HG03159 (cell line): ENCODE results near the gene ZDHHC7.
"Not testable (repeated sequence)": the region's sequence is repeated elsewhere in the genome, so short reads cannot be mapped to it uniquely, and the experiment has no call there.

Source experiments
- ATAC-seq: cut with Tn5 transposase; IDR thresholded peaks from one replicate; pipeline ENCODE4 v1.9.1; 2021; ENCODE audit warnings: mild to moderate bottlenecking, moderate library complexity; ENCODE audit not compliant: unreplicated experiment

ZDHHC7 gene, protein sequence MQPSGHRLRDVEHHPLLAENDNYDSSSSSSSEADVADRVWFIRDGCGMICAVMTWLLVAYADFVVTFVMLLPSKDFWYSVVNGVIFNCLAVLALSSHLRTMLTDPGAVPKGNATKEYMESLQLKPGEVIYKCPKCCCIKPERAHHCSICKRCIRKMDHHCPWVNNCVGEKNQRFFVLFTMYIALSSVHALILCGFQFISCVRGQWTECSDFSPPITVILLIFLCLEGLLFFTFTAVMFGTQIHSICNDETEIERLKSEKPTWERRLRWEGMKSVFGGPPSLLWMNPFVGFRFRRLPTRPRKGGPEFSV

DNA sequence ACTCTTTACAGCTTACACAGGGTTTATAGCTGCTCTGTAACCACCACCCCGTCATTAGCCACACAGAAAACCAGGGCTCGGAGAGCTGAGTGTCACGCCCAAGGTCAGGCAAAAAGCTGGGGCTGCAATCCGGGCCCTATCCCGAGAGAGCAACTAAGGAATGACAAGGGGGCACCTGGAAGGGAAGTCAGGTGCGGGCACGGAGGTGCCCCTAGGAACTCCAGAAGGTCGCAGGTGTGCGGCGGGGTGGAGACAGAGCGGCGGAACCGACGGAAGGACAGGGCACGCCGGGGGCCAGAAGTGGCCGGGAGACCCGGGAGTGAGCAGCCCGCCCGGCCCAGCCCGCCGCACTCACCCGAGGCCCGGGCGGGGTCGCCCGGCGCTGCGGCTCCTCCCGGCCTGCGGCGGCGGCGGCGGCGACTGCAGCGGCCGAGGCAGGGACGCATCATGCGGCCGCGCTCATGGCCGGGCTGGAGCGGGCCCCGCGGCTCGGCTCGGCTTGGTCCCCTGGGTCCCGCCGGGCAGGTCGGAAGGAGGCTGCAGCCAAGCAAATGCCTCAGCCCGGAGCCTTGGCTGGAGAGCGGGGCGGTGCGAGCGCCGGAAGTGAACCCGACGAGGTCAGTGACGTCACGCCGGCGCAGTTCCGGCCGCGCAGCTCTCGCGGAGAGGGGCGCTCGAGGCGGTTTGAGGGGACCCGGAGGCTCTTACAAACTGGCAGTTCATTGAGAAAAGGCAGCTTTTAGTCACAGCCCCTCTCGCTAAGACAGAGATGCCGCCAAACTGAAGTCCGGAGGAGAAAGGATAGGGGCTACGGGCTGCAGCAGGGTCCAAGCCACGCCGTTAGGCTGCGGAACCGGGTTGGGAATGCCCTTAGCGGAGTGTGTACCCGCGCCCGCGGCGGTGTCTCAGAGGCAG, at the start of gene ZDHHC7:
TSS of gene ZDHHC7 (minus strand) at position 605 of the 915 bp plus-strand sequence. CDS start 20,917 bp downstream, outside the sequence.
- peak; percentile 88 for ATAC-seq

DNA sequence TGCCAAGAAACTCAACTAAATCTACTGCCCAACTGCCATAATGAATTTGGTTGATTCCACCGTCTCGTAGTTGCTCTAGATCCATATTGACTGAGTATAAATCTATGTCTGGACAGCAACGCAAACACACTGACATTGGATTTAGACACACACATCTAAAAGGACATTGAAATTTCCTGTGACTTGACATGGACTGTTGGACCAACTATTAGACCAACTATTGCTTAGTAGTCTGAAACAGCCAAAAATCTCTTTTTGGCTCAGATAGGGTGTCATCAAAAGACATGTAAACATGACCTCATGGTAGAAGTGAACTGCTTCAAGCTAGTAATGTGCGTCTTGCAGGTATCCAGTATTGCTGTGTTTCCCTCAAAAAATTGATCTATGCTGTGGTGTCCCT, 47.6 kb upstream of the ZDHHC7 start:
- ATAC-seq: no peak

DNA sequence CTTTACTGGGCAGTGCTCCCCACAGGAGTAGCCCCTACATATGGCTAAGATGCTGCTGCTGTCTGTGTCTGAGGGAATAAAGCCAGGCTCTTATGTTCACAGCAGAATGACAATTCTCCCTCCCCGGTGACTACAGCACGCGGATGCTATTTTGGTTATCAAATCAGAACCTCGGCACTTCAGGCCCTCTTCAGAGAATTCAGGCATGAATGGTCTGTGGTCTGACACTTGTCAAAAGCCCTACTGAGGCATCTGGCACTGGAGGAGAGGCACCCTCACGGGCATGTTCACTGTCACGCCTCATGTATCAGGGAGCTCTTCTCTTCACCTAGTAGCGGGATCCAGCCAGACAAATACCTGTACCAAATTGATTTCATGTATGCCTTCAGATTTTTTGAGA, 46.6 kb upstream of the ZDHHC7 start:
- ATAC-seq: no peak

DNA sequence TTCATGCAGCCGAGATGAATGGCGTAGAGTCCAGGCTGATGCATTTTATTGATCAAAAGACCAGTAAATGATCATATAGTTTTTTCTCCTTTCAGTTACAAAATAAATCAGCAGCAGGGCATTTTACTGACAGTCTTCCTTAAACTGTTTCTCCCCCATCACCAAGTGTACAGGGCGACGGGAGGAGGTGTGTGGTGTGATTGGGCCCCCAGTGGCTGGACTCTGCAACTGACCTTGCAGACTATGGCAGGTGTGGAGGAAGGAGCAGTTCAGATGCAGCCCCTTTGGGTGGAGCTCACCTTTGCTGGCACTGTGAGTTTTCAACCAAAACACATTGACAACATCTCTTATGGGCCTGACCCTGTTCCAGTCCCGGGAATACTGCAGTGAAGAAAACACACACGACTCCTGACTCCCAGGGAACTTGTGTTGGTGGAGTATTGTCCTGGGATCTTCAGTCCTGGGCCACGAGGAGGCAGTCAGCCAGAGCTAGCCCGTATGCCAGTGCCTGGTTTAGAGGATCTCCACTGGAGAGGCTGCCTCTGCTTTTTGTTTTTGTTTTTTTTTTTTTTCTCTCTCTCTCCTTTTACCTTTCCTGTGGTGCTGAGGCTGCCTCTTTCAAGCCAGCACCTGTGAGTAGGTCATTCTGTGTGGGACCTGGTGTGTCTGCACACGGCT, 46.0 kb upstream of the ZDHHC7 start:
- ATAC-seq: no peak

DNA sequence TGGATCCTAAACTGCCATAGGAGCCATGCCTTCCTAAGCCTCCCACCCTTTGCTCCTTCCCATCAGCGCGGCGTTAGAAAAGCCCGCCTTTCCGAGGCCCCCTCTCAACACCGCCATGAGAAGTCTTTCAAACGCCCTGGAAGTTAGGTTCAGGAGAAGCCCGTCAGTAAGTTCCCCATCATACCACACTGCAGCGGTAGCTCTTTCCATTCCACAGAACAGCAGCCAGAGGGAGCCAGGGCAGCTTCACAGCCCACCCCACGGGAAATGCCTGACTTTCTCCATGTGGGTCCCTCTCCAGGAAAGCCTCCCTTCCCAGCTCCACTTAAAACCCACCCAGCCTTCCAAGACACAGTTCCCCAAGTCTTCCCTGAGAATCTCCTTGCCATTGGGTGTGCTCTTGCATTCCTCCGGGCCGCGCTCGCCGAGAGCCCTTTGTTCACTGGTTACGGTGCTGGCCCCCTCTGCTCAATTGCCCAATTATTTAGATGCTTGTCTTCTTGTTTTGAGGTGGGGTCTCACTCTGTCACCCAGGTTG, 44.9 kb upstream of the ZDHHC7 start:
- ATAC-seq: no peak

DNA sequence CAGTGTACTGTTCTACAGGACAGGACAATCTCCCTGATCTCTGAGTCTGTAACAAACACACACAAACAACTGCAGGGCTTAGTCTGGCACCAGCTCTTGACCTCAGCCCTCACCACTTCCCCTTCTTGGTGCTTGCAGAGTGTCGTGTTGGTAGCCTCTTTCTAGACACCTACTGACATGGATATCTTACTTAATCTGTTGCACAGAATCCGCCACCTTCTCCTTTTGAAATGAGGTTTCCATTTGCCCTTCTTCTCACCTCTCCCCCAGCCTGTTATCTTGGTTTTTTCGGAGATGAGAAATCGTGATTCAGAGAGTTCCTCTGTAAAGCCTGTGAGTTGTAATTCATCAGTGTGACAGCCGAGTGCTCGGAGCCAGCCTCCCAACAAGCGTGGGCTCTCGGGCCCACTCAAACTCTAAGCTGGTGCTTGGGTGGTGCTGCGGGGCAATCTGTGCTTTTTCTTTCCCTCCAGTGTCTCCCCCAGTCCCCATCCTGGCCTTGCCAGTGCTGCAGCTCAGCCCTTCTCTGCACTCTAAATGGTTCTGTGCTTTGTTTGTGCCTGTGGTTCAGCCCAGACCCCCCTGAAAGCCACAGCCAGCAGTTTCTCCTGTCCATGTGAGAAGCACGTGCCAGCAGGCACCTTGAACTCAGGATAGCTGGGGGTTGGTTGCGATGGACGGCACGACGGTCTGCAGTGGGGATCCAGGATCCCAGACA, 44.3 kb upstream of the ZDHHC7 start:
- ATAC-seq: peak; percentile 91

DNA sequence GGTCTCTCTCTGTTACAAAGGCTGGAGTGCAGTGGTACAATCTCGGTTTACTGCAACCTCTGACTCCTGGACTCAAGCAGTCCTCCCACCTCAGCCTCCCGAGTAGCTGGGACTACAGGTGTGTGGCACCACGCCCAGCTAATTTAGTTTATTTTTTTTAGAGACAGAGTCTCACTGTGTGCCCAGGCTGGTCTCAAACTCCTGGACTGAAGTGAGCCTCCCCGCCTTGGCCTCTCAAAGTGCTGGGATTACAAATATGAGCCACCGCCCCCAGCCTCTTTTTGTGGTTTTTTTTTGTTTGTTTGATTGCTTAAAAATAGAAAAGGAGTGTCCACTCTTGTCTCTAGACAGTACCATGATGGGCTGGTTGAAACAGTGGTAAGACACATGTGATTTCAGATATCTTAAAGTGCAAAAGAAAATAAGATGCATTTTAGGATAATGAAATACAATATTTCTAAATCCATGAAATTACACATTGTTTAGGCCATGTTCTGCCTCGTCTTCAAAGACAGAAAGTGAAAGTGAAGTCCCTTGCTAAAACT, 43.7 kb upstream of the ZDHHC7 start:
- no peak for ATAC-seq

DNA sequence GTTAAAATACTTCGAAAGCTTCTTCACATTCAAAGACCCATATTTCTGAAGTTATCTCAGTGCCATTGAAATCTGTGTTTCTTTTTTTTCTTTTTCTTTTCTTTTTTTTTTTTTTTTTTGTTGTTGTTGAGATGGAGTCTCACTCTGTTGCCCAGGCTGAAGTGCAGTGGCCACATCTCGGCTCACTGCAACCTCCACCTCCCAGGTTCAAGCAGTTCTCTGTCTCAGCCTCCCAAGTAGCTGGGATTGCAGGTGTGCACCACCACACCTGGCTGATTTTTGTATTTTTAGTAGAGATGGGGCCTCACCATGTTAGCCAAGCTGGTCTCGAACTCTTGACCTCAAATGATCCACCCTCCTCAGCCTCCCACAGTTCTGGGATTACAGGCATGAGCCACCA, 43.0 kb upstream of the ZDHHC7 start:
- ATAC-seq: not testable (repeated sequence)

DNA sequence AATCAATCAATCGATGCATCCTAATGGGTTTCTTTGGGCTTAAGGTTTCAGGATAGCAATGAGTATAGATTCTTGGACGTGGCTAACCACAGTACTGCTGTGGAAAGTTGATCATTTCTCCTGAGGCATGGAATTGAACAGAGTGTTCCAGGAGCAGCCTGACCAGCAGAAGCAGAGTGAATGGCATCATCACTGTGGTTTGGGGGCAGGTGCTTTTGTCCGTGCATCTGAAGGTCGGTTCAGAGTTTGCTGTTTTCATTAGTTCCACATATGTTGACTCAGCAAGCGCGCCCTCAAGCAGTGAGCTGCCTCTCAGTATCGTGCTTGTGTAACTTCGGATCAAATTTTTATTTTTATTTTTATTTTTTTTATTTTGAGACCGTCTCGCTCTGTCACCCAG, 41.2 kb upstream of the ZDHHC7 start:
- ATAC-seq: no peak

DNA sequence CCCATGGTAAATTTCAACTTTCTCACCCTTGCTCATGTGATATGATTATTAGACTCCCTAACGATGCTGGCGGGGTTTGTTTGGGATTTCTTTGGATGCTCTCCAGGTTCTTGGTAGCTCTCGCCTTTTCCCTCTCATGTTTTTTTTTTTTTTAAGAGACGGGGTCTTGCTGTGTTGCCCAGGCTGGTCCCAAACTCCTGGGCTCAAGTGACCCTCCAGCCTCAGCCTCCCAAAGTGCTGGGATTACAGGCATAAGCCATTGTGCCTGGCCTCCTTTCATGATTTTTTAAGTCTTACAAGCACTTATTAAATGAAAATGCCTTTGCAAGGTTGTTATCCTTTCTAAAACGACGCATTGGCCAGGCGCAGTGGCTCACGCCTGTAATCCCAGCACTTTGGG, 40.3 kb upstream of the ZDHHC7 start:
- ATAC-seq: no peak

DNA sequence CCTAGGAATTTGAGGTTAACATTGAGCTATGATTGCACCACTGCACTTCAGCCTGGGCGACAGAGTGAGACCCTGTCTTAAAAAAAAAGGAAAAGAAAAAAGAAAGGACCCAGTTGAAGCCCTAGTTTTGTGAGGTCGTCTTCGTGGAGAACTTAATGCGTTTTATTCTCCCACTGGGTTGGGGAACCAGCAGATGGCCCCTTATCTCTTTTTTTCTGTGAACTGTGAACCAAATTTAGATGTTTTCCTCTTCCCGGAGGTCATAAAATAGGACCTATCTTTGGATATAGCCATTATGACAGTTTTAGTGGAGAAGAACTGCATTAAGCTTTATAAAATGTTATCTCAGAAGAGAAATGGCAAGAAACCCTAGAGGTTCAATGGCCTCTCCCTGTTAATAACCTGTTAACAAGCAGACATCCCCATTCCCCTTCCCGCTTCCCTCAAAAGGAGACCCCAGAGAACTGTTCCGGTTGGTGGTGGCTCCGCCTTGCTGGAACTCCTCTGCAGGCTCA, 39.8 kb upstream of the ZDHHC7 start:
- ATAC-seq: no peak

DNA sequence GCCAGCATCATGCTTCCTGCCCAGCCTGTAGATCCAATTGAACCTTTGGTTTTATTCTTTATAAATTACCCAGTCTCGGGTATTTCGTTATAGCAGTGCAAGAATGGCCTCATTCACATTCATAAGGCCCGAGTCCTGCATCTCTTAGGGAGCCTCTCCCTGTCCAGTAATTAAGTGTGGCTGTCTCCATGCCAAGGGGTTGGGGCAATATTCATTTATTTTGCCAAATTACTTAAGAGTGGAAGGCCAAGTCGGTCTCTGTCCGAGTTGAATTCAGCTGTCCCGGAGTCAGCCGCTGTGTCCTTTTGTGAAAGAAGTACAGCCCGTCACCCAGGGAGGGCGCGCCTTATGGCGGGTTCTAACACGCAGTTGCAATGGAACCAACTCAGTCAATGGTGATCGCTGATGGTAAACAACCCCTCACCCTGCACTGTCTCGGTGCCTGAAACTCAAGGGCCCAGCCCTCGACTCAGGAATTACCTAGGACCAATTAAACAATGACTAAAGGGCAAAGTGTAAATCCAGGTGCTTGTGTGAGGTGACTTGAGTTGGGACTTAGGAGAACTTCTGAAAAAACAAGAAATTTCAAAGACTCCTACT, 38.5 kb upstream of the ZDHHC7 start:
- no peak for ATAC-seq

DNA sequence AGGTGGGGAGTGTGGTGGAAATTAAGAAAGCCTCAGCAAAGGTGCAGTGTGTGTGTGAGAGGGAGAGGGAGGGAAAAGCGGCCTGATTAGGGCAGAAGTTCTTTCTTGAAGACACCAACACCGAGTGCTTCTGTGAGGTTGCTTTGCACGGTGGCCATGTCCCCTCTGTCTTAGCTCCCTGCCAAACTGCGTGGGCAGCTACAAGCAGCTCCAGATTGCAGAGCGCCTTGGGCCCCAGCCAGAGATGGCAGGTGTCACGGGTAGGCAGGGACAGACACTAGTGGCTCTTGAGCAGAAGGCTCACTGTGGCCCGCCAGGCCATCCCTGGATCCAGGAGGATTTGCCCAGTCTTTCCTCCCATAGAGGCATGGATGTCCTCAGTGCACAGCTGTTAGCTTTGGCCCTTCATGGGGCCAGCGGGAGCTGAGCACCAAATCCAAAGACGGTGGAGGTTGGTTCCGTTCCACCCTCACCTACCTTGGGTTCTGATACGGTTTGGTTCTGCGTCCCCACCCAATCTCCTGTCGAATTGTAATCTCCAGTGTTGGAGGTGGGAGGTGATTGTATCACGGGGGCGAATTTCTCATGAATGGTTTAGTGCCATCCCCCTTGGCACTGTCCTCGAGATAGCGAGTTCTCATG, 37.7 kb upstream of the ZDHHC7 start:
- no peak for ATAC-seq

DNA sequence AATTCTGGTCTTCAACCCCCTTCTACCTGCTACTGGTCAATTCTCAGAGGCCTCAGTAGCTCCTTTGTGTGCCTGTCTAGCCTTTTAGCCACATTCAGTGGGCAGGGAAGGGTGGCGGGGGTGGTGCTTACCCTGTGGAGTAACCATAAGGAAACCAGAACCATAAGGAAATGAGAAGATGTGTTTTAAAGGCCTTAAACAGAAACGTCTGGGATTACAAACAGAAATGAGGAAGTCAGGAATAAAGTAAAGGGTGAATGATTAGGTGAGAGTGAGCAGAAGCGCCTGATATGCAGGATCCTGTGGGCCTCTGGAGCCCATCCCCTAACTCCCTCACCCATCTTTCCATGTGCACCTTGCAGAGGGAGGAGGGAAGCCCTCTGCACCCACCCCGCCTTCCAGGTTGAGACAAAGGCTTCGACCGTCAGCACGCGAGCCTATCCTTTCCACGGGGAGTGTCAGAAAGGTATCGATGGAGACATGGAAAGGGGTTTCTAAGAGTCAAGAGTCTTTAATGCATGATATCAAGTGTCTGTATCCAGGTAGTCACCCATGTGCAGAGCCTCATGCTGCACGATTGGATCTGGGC, 36.6 kb upstream of the ZDHHC7 start:
- ATAC-seq: no peak

DNA sequence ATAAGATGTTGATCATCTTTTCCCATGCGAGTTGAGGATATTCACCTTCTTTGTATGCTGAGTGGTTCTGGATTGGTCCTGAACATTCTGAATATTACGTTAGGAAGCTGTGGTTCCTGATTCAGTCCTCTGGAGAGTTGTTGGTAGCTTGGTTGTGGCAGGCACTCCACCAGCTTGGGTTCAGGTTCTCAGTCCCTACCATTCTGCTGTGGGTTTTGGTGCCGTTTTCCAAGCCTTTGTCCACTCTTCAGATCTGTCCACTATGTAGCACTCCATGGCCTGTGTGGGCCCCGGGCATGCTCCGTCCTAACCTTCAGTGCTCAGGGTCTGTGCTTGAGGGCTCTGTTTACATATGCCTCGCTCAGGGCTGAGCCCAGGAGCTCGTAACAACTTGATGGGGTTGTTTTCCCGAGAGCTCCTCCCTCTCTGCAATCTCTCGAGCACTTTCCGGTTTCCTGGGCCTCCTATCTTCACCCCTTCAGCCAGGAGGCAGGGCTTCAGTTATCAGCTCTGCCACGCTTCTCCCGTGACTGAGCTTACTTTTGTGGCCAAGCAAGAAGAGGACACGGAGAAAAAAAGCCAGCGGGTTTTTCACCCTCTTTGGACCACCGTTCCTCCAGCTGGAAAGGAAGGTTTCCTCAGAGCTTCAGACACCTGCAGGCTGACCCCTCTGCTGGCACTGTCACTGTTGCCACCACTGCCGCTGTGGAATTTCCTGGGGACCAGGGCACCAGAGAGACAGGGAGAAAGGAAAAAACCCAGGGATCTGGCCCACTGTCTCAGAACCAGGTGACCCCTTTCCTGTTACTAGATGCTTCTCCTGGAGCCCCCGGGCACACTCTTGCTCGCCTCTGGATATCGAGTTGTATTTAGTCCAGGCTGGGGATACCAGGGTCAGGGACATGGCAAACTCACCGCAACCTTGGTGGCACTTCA, 35.9 kb upstream of the ZDHHC7 start:
- ATAC-seq: no peak

DNA sequence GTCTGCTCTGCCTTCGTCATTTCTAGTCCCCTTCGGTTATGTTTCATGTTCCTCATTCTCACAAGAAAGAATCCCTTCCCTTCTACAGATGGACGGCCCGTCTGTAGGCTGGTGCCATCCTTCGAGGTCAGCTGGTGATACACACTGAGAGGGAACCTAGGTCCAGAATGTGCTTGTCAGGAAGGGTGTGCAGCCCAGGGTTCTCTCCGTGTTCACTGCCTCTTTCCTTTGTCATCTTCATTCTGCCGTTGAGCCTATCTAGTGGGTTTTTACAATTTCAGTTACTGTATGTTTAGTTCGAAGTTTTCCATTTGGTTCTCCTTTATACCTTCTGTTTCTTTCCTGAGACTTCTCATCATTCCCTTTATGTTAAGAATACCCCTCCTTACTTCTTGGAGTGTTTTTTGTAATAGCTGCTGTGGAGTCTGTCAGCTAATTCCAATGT, 35.2 kb upstream of the ZDHHC7 start:
- ATAC-seq: no peak

DNA sequence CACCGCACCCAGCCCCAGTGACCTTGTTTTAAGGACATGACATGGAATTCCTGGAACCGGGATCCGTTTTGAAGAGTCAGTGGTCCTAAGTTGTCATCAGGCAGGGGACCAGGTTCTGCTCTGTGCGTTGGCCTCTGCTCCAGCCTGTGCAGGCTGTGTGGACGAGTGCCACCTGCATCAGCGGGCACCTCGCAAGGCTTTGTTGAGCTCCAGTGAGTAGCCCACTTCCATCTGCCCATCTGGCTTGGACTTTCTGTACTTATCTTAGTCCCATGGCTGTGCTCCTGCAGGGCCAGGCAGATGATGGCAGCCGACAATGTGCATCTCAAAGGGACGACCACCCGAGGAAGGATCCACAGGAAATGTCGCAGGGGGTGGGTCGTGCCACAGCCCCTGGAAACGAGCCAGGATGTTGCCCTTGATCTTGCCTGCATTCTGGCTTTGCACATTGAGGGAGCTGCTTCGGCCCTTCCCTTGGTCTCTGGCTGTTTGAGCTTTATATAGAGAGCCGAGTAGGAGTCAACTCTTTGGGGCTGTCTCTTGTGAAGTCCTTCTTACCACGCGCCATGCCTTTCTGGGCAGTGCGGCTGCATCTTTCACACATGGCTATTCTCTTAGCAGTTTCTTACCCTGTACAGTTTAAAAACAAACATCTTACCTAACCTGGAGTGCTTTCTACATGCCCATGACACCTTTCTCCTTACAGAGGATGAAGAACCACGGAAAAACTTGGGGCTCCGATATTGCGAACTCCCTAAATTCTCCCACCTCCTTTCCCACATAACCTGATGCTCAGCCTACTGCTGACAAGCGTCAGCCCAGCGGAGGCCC, 34.5 kb upstream of the ZDHHC7 start:
- no peak for ATAC-seq
